Endothelial cell (in vitro differentiated cells): ENCODE measurements around the gene MAD1L1. TPM values are rescaled to one million over a fixed set of nuclear protein-coding genes. Genes with fewer than 3 reads are reported as not detected.

ENCODE experiments used
- DNase-seq: peaks from one replicate; pipeline ENCODE4 v3.0.0; 2021; ENCODE audit warnings: low spot score
- H3K27ac Mint-ChIP-seq: one replicate; pipeline ENCODE4 v1.8.0; 2021; ENCODE audit warnings: mixed read lengths, inconsistent platforms; ENCODE audit not compliant: unreplicated experiment
- H3K27me3 Mint-ChIP-seq: one replicate; pipeline ENCODE4 v1.8.0; 2021; ENCODE audit warnings: mild to moderate bottlenecking, moderate library complexity, mixed read lengths, inconsistent platforms; ENCODE audit not compliant: unreplicated experiment
- H3K36me3 Mint-ChIP-seq: one replicate; pipeline ENCODE4 v1.8.0; 2021; ENCODE audit warnings: mild to moderate bottlenecking, low read depth, mixed read lengths, inconsistent platforms; ENCODE audit not compliant: unreplicated experiment
- H3K4me1 Mint-ChIP-seq: one replicate; pipeline ENCODE4 v1.8.0; 2021; ENCODE audit warnings: mild to moderate bottlenecking, mixed read lengths, inconsistent platforms; ENCODE audit not compliant: unreplicated experiment
- H3K4me3 Mint-ChIP-seq: one replicate; pipeline ENCODE4 v1.8.0; 2021; ENCODE audit warnings: mild to moderate bottlenecking, mixed read lengths, inconsistent platforms; ENCODE audit not compliant: unreplicated experiment
- H3K9me3 Mint-ChIP-seq: one replicate; pipeline ENCODE4 v1.8.0; 2021; ENCODE audit warnings: mixed read lengths, inconsistent platforms; ENCODE audit not compliant: unreplicated experiment
- CTCF ChIP-seq: fragments of 200-600 bp; sonication (generic); IDR thresholded peaks from one replicate; pipeline ENCODE4 v1.5.0; 2021; ENCODE audit warnings: antibody characterized with exemption; ENCODE audit not compliant: unreplicated experiment
- total RNA-seq: library from RNA; stranded (reverse); fragmentation: NEBNext Ultra II Directional; extraction: Animal tissue kit (Norgen Biotek cat#: 25700); gene quantifications from one replicate; pipeline ENCODE4 v1.2.1, GENCODE V29; 2021; ENCODE audit not compliant: unreplicated experiment

The MAD1L1 gene
- total RNA-seq, 1 donor from 2014 or later: 43.3 TPM

DNA sequence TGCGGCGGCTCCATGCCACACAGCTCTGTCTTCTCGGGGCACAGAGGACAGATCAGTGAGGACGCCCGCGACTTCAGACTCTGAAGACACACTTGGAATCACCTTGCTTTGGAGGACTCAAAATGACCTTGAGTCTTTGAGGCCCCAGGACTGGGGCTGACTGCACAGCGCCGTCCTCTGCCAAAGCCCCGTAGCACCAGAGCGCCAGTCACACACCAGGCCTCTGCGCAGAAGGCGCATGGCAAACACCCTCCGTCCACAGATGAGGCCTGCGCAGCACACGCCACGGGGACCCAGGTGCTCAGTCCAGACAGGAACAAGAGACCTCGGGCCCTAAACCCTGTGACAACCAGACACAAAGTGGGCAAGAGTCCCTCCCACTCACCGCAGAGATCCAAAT lies 134.7 kb downstream of the MAD1L1 start:
- no peak for TF ChIP-seq CTCF
- no peak overlapping the region for H3K4me3 Mint-ChIP-seq
- DNase-seq: no peak
- peaks cover 20% of the 10 kb centered on the region for H3K36me3 Mint-ChIP-seq
- peaks cover 11% of the 10 kb centered on the region for H3K27me3 Mint-ChIP-seq
- peaks cover 6% of the 10 kb centered on the region for H3K4me1 Mint-ChIP-seq
- H3K9me3 Mint-ChIP-seq: no peaks in the 10 kb centered on the region
- H3K27ac Mint-ChIP-seq: no peak overlapping the region

DNA sequence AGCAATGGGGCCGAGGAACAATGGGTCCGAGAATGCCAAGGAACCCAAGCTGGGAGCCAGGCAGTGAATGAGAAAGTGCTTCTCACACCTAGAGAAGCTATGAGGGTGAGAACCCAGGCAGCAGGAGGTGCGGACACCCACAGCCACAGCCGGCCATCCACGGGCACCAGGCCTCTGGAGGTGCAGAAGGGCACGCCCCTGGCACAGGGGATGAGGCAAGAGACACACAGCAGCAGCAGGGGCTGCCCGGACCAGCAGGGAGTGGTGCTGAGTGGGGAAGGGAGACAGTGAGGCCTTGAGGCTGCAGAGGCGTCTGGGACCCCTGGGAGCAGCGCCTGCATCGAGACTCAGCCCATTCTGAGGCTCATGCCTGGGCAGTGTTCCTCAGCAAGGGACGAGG lies 135.3 kb downstream of the MAD1L1 start:
- Mint-ChIP-seq H3K27ac (no peak overlapping the region), H3K9me3 (no peaks in the 10 kb centered on the region), H3K4me1 (peaks cover 7% of the 10 kb centered on the region), H3K4me3 (no peak overlapping the region), H3K36me3 (peaks cover 19% of the 10 kb centered on the region), H3K27me3 (peaks cover 8% of the 10 kb centered on the region)
- no peak for TF ChIP-seq CTCF
- DNase-seq: no peak

DNA sequence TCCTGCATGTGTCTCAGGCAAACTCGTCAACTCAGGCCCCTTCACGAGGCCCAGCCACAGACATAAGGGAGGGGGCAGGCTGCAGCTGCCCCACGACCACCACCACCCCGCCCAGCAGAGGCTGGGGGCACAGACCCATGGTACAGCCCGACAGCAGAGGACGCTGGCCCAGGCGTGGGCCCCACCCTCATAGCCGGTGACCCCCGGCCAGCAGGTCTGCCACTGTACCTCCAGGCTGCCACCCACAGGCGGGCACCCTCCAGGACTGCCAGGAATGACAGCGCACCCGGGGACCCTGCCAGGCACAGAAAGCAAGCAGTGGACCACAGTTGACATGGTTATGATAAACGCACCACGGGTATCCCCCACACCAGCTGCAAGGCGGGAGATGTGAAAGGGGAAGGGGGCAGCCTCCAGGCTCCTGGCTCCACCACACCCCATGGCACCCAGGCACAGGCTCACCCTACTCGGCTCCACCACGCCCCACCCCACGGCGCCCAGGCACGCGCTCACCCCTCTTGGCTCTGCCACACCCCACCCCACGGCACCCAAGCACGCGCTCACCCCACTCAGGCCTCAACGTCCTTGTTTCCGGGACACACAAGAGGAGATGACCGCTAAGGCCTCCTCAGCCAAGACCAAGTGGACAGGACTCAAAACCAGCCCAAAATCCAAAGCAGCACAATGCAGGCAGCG lies 135.9 kb downstream of the MAD1L1 start:
- Mint-ChIP-seq H3K9me3 (no peaks in the 10 kb centered on the region), H3K4me1 (peaks cover 9% of the 10 kb centered on the region), H3K27me3 (peaks cover 5% of the 10 kb centered on the region), H3K36me3 (peaks cover 19% of the 10 kb centered on the region), H3K27ac (no peak overlapping the region), H3K4me3 (no peak overlapping the region)
- DNase-seq: no peak
- TF ChIP-seq CTCF: no peak

DNA sequence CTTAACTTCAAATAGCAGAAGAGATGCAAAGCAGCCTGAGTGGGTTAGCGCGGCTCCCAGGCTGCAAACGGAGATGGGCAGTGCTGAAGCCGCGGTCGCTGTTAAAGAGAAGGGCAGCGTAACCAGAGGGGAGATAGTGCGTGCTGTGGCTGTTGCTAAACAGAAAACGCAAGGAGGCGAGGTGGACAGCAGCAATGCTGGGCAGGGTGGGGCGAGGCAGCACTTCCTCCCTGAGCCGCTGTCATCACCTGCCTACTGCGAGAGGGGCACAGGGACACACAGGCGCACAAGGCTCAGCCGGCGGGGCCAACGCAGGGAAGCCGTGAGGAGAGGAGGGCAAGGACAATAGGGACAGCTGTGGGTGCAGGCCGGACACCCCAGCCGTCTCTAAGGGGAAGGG lies 137.3 kb downstream of the MAD1L1 start:
- Mint-ChIP-seq H3K4me1 (peaks cover 9% of the 10 kb centered on the region), H3K27ac (no peak overlapping the region), H3K36me3 (peaks cover 20% of the 10 kb centered on the region), H3K9me3 (no peaks in the 10 kb centered on the region), H3K4me3 (no peak overlapping the region), H3K27me3 (peaks cover 5% of the 10 kb centered on the region)
- no peak for TF ChIP-seq CTCF
- DNase-seq: no peak

DNA sequence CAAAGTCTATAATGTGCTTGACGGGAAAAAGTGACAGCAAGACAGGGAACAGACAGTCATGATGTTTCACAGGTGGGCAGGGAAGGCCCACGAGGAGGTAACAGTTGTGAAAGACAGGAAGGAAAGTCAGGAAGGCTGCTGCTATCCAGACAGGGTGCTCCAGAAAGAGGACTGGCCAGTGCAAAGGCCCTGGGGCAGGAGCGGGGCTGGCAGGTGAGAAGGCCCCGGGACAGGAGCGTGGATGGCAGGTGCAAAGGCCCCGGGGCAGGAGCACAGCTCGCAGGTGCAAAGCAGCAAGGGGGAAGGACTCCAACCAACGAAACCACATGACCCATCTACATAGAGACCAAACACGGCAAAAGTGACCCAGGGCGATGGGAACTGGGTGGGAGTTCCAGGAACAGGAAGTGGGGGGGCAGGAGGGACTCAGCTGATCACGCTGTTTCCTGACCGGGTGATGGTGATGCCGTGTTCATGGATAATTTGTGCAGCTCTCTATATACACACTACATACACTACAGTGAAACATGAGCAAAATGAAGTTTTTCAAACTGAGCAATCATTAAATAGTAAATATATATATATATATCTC lies 138.2 kb downstream of the MAD1L1 start:
- Mint-ChIP-seq H3K27ac (no peak overlapping the region), H3K4me1 (peaks cover 13% of the 10 kb centered on the region), H3K27me3 (peaks cover 2% of the 10 kb centered on the region), H3K4me3 (no peak overlapping the region), H3K9me3 (no peaks in the 10 kb centered on the region), H3K36me3 (peaks cover 24% of the 10 kb centered on the region)
- no peak for DNase-seq
- no peak for TF ChIP-seq CTCF
